Astrocyte (in vitro differentiated cells and primary cell): Measurements from ENCODE around the gene TRAK2. TPM values are rescaled to one million over a fixed set of nuclear protein-coding genes. Genes with fewer than 3 reads are reported as not detected.
"Not testable (repeated sequence)": the region's sequence is repeated elsewhere in the genome, so short reads cannot be mapped to it uniquely, and the experiment has no call there.

Experiments
- DNase-seq: peaks from one replicate; pipeline ENCODE4 v3.0.0-alpha.2; 2010; ENCODE audit warnings: low read depth
- FAIRE-seq: peaks from 2 replicates; lab custom pipeline; 2011; peaks lifted over from hg19 to GRCh38; lab: Jason Lieb, UNC
- H2AFZ ChIP-seq: 2 replicates; pipeline ENCODE4 v1.6.0; 2012; ENCODE audit warnings: low read depth, low read length, inconsistent platforms
- H3K27ac ChIP-seq: 2 replicates; pipeline ENCODE4 v1.5.1; 2011; ENCODE audit warnings: low read depth, low read length, inconsistent platforms
- H3K27me3 ChIP-seq: 2 replicates; pipeline ENCODE4 v1.6.0; 2011; ENCODE audit warnings: low read length, inconsistent platforms; ENCODE audit not compliant: insufficient read depth
- H3K36me3 ChIP-seq: 2 replicates; pipeline ENCODE4 v1.5.1; 2011; ENCODE audit warnings: low read length, inconsistent platforms; ENCODE audit not compliant: insufficient read depth
- H3K4me1 ChIP-seq: 2 replicates; pipeline ENCODE4 v1.5.1; 2011; ENCODE audit warnings: low read length, inconsistent platforms; ENCODE audit not compliant: insufficient read depth
- H3K4me2 ChIP-seq: 2 replicates; pipeline ENCODE4 v1.6.0; 2012; ENCODE audit warnings: low read length, inconsistent platforms
- H3K4me3 ChIP-seq: 2 replicates; pipeline ENCODE4 v1.5.1; 2011; ENCODE audit warnings: low read depth, mild to moderate bottlenecking, low read length, inconsistent platforms; ENCODE audit not compliant: insufficient read depth
- H3K79me2 ChIP-seq: 2 replicates; pipeline ENCODE4 v1.6.0; 2012; ENCODE audit warnings: mild to moderate bottlenecking, low read length, inconsistent platforms; ENCODE audit not compliant: insufficient read depth
- H3K9ac ChIP-seq: 2 replicates; pipeline ENCODE4 v1.6.0; 2012; ENCODE audit warnings: mild to moderate bottlenecking, low read length, inconsistent platforms
- H3K9me3 ChIP-seq: 2 replicates; pipeline ENCODE4 v1.5.1; 2012; ENCODE audit warnings: low read depth, mild to moderate bottlenecking, low read length, inconsistent platforms; ENCODE audit not compliant: insufficient read depth
- H4K20me1 ChIP-seq: 2 replicates; pipeline ENCODE4 v1.6.0; 2012; ENCODE audit warnings: low read length, inconsistent platforms; ENCODE audit not compliant: insufficient read depth
- H3K27ac Mint-ChIP-seq: one replicate; pipeline ENCODE4 v1.8.0; 2021; ENCODE audit warnings: mild to moderate bottlenecking, mixed read lengths; ENCODE audit not compliant: unreplicated experiment
- H3K27me3 Mint-ChIP-seq: one replicate; pipeline ENCODE4 v1.8.0; 2021; ENCODE audit warnings: low read depth, mixed read lengths; ENCODE audit not compliant: unreplicated experiment
- H3K36me3 Mint-ChIP-seq: one replicate; pipeline ENCODE4 v1.8.0; 2021; ENCODE audit warnings: low read depth, mixed read lengths; ENCODE audit not compliant: unreplicated experiment
- H3K4me1 Mint-ChIP-seq: one replicate; pipeline ENCODE4 v1.8.0; 2021; ENCODE audit warnings: low read depth, mixed read lengths; ENCODE audit not compliant: unreplicated experiment
- H3K4me3 Mint-ChIP-seq: one replicate; pipeline ENCODE4 v1.8.0; 2021; ENCODE audit warnings: mild to moderate bottlenecking, moderate library complexity, mixed read lengths; ENCODE audit not compliant: unreplicated experiment
- H3K9me3 Mint-ChIP-seq: one replicate; pipeline ENCODE4 v1.8.0; 2021; ENCODE audit warnings: mild to moderate bottlenecking, mixed read lengths; ENCODE audit not compliant: unreplicated experiment
- CTCF ChIP-seq: IDR thresholded peaks from 2 replicates; pipeline ENCODE4 v1.5.1; 2011; ENCODE audit warnings: low read depth, mild to moderate bottlenecking, inconsistent platforms, low read length, moderate library complexity; ENCODE audit not compliant: insufficient read depth
- EZH2 ChIP-seq: IDR thresholded peaks from 2 replicates; pipeline ENCODE4 v1.6.1; 2012; ENCODE audit warnings: mild to moderate bottlenecking, low read length, inconsistent platforms; ENCODE audit not compliant: insufficient read depth
- total RNA-seq: library from RNA; stranded (reverse); gene quantifications from 2 replicates; pipeline ENCODE4 v1.2.1, GENCODE V29; 2021

Gene TRAK2
- total RNA-seq, 1 donor from 2014 or later = 39.1 TPM

- H3K9me3 ChIP-seq = no peaks in the 10 kb centered on the region
- no peak for FAIRE-seq
- no peak for DNase-seq
- no peak for TF ChIP-seq EZH2
- no peak for TF ChIP-seq CTCF
- Mint-ChIP-seq H3K36me3 (no peaks in the 10 kb centered on the region), H3K4me1 (no peaks in the 10 kb centered on the region), H3K9me3 (peaks cover 2% of the 10 kb centered on the region), H3K4me3 (no peak overlapping the region), H3K27ac (no peak overlapping the region), H3K27me3 (peaks cover 3% of the 10 kb centered on the region)
- H3K79me2 ChIP-seq = no peaks in the 10 kb centered on the region
- H3K4me1 ChIP-seq = no peaks in the 10 kb centered on the region
- H3K27me3 ChIP-seq = no peaks in the 10 kb centered on the region
- H3K9ac ChIP-seq = no peak overlapping the region
- H2AFZ ChIP-seq = no peak overlapping the region
- H4K20me1 ChIP-seq = no peaks in the 10 kb centered on the region
- no peak overlapping the region for H3K4me2 ChIP-seq
- H3K36me3 ChIP-seq = no peaks in the 10 kb centered on the region
- H3K27ac ChIP-seq = no peak overlapping the region
- H3K4me3 ChIP-seq = no peak overlapping the region
Observed at GRCh38 chr2:201496785-201497184, 45.5 kb upstream of the TRAK2 start.

- Histone ChIP-seq H3K36me3 (no peaks in the 10 kb centered on the region), H2AFZ (no peak overlapping the region), H3K79me2 (no peaks in the 10 kb centered on the region), H3K4me1 (no peaks in the 10 kb centered on the region), H3K27me3 (no peaks in the 10 kb centered on the region), H3K9me3 (no peaks in the 10 kb centered on the region), H3K4me3 (no peak overlapping the region), H3K9ac (no peak overlapping the region), H3K27ac (no peak overlapping the region), H4K20me1 (no peaks in the 10 kb centered on the region), H3K4me2 (no peak overlapping the region)
- H3K4me1 Mint-ChIP-seq = no peaks in the 10 kb centered on the region
- no peaks in the 10 kb centered on the region for H3K36me3 Mint-ChIP-seq
- TF ChIP-seq CTCF = no peak
- no peak for TF ChIP-seq EZH2
- DNase-seq (no peak), FAIRE-seq (no peak)
- H3K27me3 Mint-ChIP-seq = peaks cover 3% of the 10 kb centered on the region
- H3K9me3 Mint-ChIP-seq = no peaks in the 10 kb centered on the region
- H3K27ac Mint-ChIP-seq = no peak overlapping the region
- H3K4me3 Mint-ChIP-seq = no peak overlapping the region
Observed at GRCh38 chr2:201490291-201490690, 39.0 kb upstream of the TRAK2 start.

- H3K4me2 ChIP-seq = no peak overlapping the region
- no peaks in the 10 kb centered on the region for H3K27me3 ChIP-seq
- no peaks in the 10 kb centered on the region for H3K36me3 ChIP-seq
- FAIRE-seq (no peak), DNase-seq (no peak)
- H4K20me1 ChIP-seq = no peaks in the 10 kb centered on the region
- no peak overlapping the region for H2AFZ ChIP-seq
- no peak for TF ChIP-seq EZH2
- no peak for TF ChIP-seq CTCF
- Mint-ChIP-seq H3K9me3 (peaks cover 7% of the 10 kb centered on the region), H3K4me1 (no peaks in the 10 kb centered on the region), H3K27ac (no peak overlapping the region), H3K36me3 (peaks cover 13% of the 10 kb centered on the region), H3K27me3 (no peaks in the 10 kb centered on the region), H3K4me3 (no peak overlapping the region)
- H3K27ac ChIP-seq = no peak overlapping the region
- no peaks in the 10 kb centered on the region for H3K79me2 ChIP-seq
- H3K4me3 ChIP-seq = no peak overlapping the region
- H3K9ac ChIP-seq = no peak overlapping the region
- H3K9me3 ChIP-seq = no peaks in the 10 kb centered on the region
- no peaks in the 10 kb centered on the region for H3K4me1 ChIP-seq
Observed at GRCh38 chr2:201484805-201485204, 33.5 kb upstream of the TRAK2 start.

GRCh38 chr2:201483758-201484157, 32.5 kb upstream of the TRAK2 start:
- H3K27ac ChIP-seq, H3K36me3 ChIP-seq, H3K9ac ChIP-seq, H3K27me3 ChIP-seq, H4K20me1 ChIP-seq, H3K4me3 Mint-ChIP-seq, H3K9me3 Mint-ChIP-seq, H3K4me3 ChIP-seq, H3K79me2 ChIP-seq, H3K4me1 Mint-ChIP-seq, H2AFZ ChIP-seq, DNase-seq, H3K4me2 ChIP-seq, H3K27ac Mint-ChIP-seq, FAIRE-seq, H3K4me1 ChIP-seq, H3K27me3 Mint-ChIP-seq, H3K9me3 ChIP-seq: not testable (repeated sequence)
- peaks cover 13% of the 10 kb centered on the region for H3K36me3 Mint-ChIP-seq
